Measurements from ENCODE around the gene OR6M1.

OR6M1 gene

GRCh38 chr11:123775715-123776549 is 30.2 kb downstream of the OR6M1 start:
- no peak for DNase-seq (ENCODE audit: low read depth in 2 of 2)

- DNase-seq (ENCODE audit: low read depth in 2 of 2): no peak
Measured at GRCh38 chr11:123775289-123775688, 30.9 kb downstream of the OR6M1 start.

- no peak for DNase-seq (ENCODE audit: low read depth in 2 of 2)
Measured at GRCh38 chr11:123773959-123774358, 32.2 kb downstream of the OR6M1 start.

- DNase-seq (ENCODE audit: low read depth in 2 of 2): no peak
Measured at GRCh38 chr11:123773026-123773425, 33.1 kb downstream of the OR6M1 start.

- DNase-seq (ENCODE audit: low read depth in 2 of 2): no peak
Measured at GRCh38 chr11:123771664-123772063, 34.5 kb downstream of the OR6M1 start.

GRCh38 chr11:123770712-123771111 is 35.4 kb downstream of the OR6M1 start:
- DNase-seq (ENCODE audit: low read depth in 2 of 2): no peak

- DNase-seq (ENCODE audit: low read depth in 2 of 2): no peak
Measured at GRCh38 chr11:123765601-123766000, 40.5 kb downstream of the OR6M1 start.

- DNase-seq (ENCODE audit: low read depth in 2 of 2): no peak
Measured at GRCh38 chr11:123762422-123762821, 43.7 kb downstream of the OR6M1 start.

GRCh38 chr11:123760894-123761293 is 45.3 kb downstream of the OR6M1 start:
- no peak for DNase-seq (ENCODE audit: low read depth in 2 of 2)

- no peak for DNase-seq (ENCODE audit: low read depth in 2 of 2)
Measured at GRCh38 chr11:123757976-123758375, 48.2 kb downstream of the OR6M1 start.

GRCh38 chr11:123755813-123756212 is 50.3 kb downstream of the OR6M1 start:
- DNase-seq (ENCODE audit: low read depth in 2 of 2): no peak

All from stimulated activated CD8-positive, alpha-beta memory T cell treated with anti-CD3 and anti-CD28 coated beads, Interleukin-2, amount 100 ng/mL, for 48 hours (primary cell).